Activated CD4-positive, alpha-beta T cell treated with anti-CD3 and anti-CD28 coated beads, Interleukin-2, Interleukin-4, amounts not matched to agents 100 ng/mL and 50 ng/mL, durations not matched to agents 16 hours and 8 hours (primary cell): ENCODE results near the gene NELL2.
"Not testable (repeated sequence)": the region's sequence is repeated elsewhere in the genome, so short reads cannot be mapped to it uniquely, and the experiment has no call there.

Source experiments
- DNase-seq: peaks from one replicate; pipeline ENCODE4 v3.0.0-alpha.2; 2020; ENCODE audit warnings: low spot score

The NELL2 gene

GRCh38 chr12:44875954-44876543 is at the start of gene NELL2:
Gene NELL2 (minus strand): TSS chr12:44876315. CDS start chr12:44875869, 446 bp downstream.
- DNase-seq = peak; percentile 60

GRCh38 chr12:44921736-44922135 is 45.6 kb upstream of the NELL2 start:
- DNase-seq = no peak

GRCh38 chr12:44917141-44917540 is 41.0 kb upstream of the NELL2 start:
- DNase-seq = no peak

GRCh38 chr12:44915958-44916357 is 39.8 kb upstream of the NELL2 start:
- DNase-seq = no peak

GRCh38 chr12:44904321-44904720 is 28.2 kb upstream of the NELL2 start:
- DNase-seq = no peak

- DNase-seq = not testable (repeated sequence)
Measured at GRCh38 chr12:44898108-44898507, 22.0 kb upstream of the NELL2 start.

- DNase-seq = no peak
Measured at GRCh38 chr12:44889926-44890325, 13.8 kb upstream of the NELL2 start.

GRCh38 chr12:44889162-44889561 is 13.0 kb upstream of the NELL2 start:
- no peak for DNase-seq

- DNase-seq = no peak
Measured at GRCh38 chr12:44885902-44886301, 9.8 kb upstream of the NELL2 start.

GRCh38 chr12:44881197-44881596 is 5.1 kb upstream of the NELL2 start:
- no peak for DNase-seq

- peak; percentile 16 for DNase-seq
Measured at GRCh38 chr12:44876544-44877410, 662 bp upstream of the NELL2 start.

- DNase-seq = no peak
Measured at GRCh38 chr12:44875417-44875953, 630 bp downstream of the NELL2 start.

- no peak for DNase-seq
Measured at GRCh38 chr12:44874981-44875416, 1.1 kb downstream of the NELL2 start.

GRCh38 chr12:44873898-44874297 is 2.2 kb downstream of the NELL2 start:
- DNase-seq = peak; percentile 21

GRCh38 chr12:44869503-44869902 is 6.6 kb downstream of the NELL2 start:
- no peak for DNase-seq

GRCh38 chr12:44863867-44864266 is 12.2 kb downstream of the NELL2 start:
- no peak for DNase-seq

GRCh38 chr12:44859998-44860689 is 16.0 kb downstream of the NELL2 start:
- DNase-seq = no peak

- no peak for DNase-seq
Measured at GRCh38 chr12:44858226-44858855, 17.8 kb downstream of the NELL2 start.

- no peak for DNase-seq
Measured at GRCh38 chr12:44852483-44852882, 23.6 kb downstream of the NELL2 start.

- DNase-seq = no peak
Measured at GRCh38 chr12:44851586-44851985, 24.5 kb downstream of the NELL2 start.

GRCh38 chr12:44848703-44849085 is 27.4 kb downstream of the NELL2 start:
- no peak for DNase-seq
